Hepatocyte (in vitro differentiated cells): ENCODE data around the gene IL11RA. TPM values are rescaled to one million over a fixed set of nuclear protein-coding genes. Genes with fewer than 3 reads are reported as not detected.

Experiments used
- DNase-seq: peaks from one replicate; pipeline ENCODE4 v3.0.0-alpha.2; 2016; ENCODE audit warnings: low spot score
- H2AFZ ChIP-seq: fragments of 200-600 bp; sonication (generic); 2 replicates; pipeline ENCODE4 v1.6.0; 2016; ENCODE audit warnings: antibody characterized with exemption, mild to moderate bottlenecking
- H3K27ac ChIP-seq: fragments of 200-600 bp; sonication (generic); 2 replicates; pipeline ENCODE4 v1.5.1; 2016; ENCODE audit warnings: mild to moderate bottlenecking
- H3K27me3 ChIP-seq: fragments of 200-600 bp; sonication (generic); 2 replicates; pipeline ENCODE4 v1.6.1; 2016
- H3K36me3 ChIP-seq: fragments of 200-600 bp; sonication (generic); replicated peaks from 2 replicates; pipeline ENCODE4 v1.5.1; 2016; ENCODE audit warnings: low read depth; ENCODE audit not compliant: insufficient read depth
- H3K4me1 ChIP-seq: fragments of 200-600 bp; sonication (generic); 2 replicates; pipeline ENCODE4 v1.5.1; 2016; ENCODE audit warnings: mild to moderate bottlenecking, moderate library complexity; ENCODE audit not compliant: insufficient read depth
- H3K4me2 ChIP-seq: fragments of 200-600 bp; sonication (generic); 2 replicates; pipeline ENCODE4 v1.6.0; 2016
- H3K4me3 ChIP-seq: fragments of 200-600 bp; sonication (generic); 2 replicates; pipeline ENCODE4 v1.5.1; 2016; ENCODE audit warnings: mild to moderate bottlenecking
- H3K79me2 ChIP-seq: fragments of 200-600 bp; sonication (generic); 2 replicates; pipeline ENCODE4 v1.6.0; 2017; ENCODE audit warnings: mild to moderate bottlenecking
- H3K9me2 ChIP-seq: fragments of 200-600 bp; sonication (generic); replicated peaks from 2 replicates; pipeline ENCODE4 v1.6.0; 2017; ENCODE audit warnings: mild to moderate bottlenecking; ENCODE audit not compliant: insufficient read depth
- H3K9me3 ChIP-seq: fragments of 200-600 bp; sonication (generic); 2 replicates; pipeline ENCODE4 v1.5.1; 2016; ENCODE audit warnings: low read depth, mild to moderate bottlenecking
- H4K20me1 ChIP-seq: fragments of 200-600 bp; sonication (generic); 2 replicates; pipeline ENCODE4 v1.6.0; 2016; ENCODE audit warnings: mild to moderate bottlenecking; ENCODE audit not compliant: insufficient read depth, poor library complexity, severe bottlenecking
- CTCF ChIP-seq: fragments of 200-600 bp; sonication (generic); IDR thresholded peaks from 2 replicates; pipeline ENCODE4 v1.5.1; 2016; ENCODE audit warnings: antibody characterized with exemption, mild to moderate bottlenecking; ENCODE audit not compliant: poor library complexity
- EZH2 ChIP-seq: fragments of 200-600 bp; sonication (generic); IDR thresholded peaks from 2 replicates; pipeline ENCODE4 v1.6.1; 2016; ENCODE audit warnings: antibody characterized with exemption, mild to moderate bottlenecking, borderline replicate concordance
- EZH2phosphoT487 ChIP-seq: fragments of 200-600 bp; sonication (generic); IDR thresholded peaks from one replicate; pipeline ENCODE4 v1.6.1; 2018; ENCODE audit warnings: antibody characterized with exemption, mild to moderate bottlenecking, low read depth, moderate library complexity; ENCODE audit not compliant: unreplicated experiment, severe bottlenecking
- WGBS: methylation state at CpG from one replicate; pipeline ENCODE4 v1.1.6; 2016; ENCODE audit warnings: low lambda C conversion rate; ENCODE audit errors: missing lambda C conversion rate; 5-methylcytosine and 5-hydroxymethylcytosine counted together
- polyA plus RNA-seq: library from polyadenylated mRNA; unstranded; fragments of >200 nt; fragmentation: Nextera tagmentation; extraction: Ambion mirVana; gene quantifications from 2 replicates; pipeline ENCODE4 v1.2.1, GENCODE V29; 2016
- total RNA-seq: library from RNA; depleted of rRNA; stranded (reverse); fragments of >200 nt; gene quantifications from 2 replicates; pipeline ENCODE4 v1.2.3, GENCODE V29; 2014

The IL11RA gene
- total and polyA plus RNA-seq, 2 experiments from 2014 or later, result 74.6 to 97.2 TPM

- Histone ChIP-seq H3K79me2 (peaks cover 8% of the 10 kb centered on the region), H3K27me3 (no peaks in the 10 kb centered on the region), H3K4me1 (peaks cover 36% of the 10 kb centered on the region), H3K4me3 (no peak overlapping the region), H3K9me2 (no peaks in the 10 kb centered on the region), H3K9me3 (no peaks in the 10 kb centered on the region), H3K4me2 (peak overlapping the region; percentile 87), H3K36me3 (no peaks in the 10 kb centered on the region), H2AFZ (no peak overlapping the region), H4K20me1 (no peaks in the 10 kb centered on the region), H3K27ac (peak overlapping the region; percentile 94)
- TF ChIP-seq EZH2 (no peak), CTCF (no peak), EZH2phosphoT487 (no peak)
- DNase-seq, result peak; percentile 68
- WGBS, result 45% methylated on average over 11 of the region's 11 CpGs
These were observed 2.5 kb downstream of the IL11RA start for GRCh38 chr9:34654323-34655051.

- no peaks in the 10 kb centered on the region for H3K36me3 ChIP-seq
- no peaks in the 10 kb centered on the region for H3K9me2 ChIP-seq
- H3K4me1 ChIP-seq, result peaks cover 36% of the 10 kb centered on the region
- no peak for DNase-seq
- TF ChIP-seq EZH2phosphoT487 (no peak), CTCF (no peak), EZH2 (no peak)
- no peaks in the 10 kb centered on the region for H3K9me3 ChIP-seq
- peak overlapping the region; percentile 76 for H3K27ac ChIP-seq
- H2AFZ ChIP-seq, result no peak overlapping the region
- peak overlapping the region; percentile 87 for H3K4me2 ChIP-seq
- no peaks in the 10 kb centered on the region for H4K20me1 ChIP-seq
- no peaks in the 10 kb centered on the region for H3K27me3 ChIP-seq
- peaks cover 5% of the 10 kb centered on the region for H3K79me2 ChIP-seq
- 62% methylated on average over 5 of the region's 5 CpGs for WGBS
- H3K4me3 ChIP-seq, result no peak overlapping the region
These were observed 3.4 kb downstream of the IL11RA start for GRCh38 chr9:34655394-34655793.

- 89% methylated on average over 5 of the region's 5 CpGs for whole genome bisulfite sequencing
- Histone ChIP-seq H4K20me1 (no peaks in the 10 kb centered on the region), H3K36me3 (no peaks in the 10 kb centered on the region), H3K9me2 (no peaks in the 10 kb centered on the region), H3K9me3 (no peaks in the 10 kb centered on the region), H3K4me1 (peaks cover 27% of the 10 kb centered on the region), H3K79me2 (peaks cover 5% of the 10 kb centered on the region), H3K4me2 (no peak overlapping the region), H2AFZ (no peak overlapping the region), H3K27ac (no peak overlapping the region), H3K4me3 (no peak overlapping the region), H3K27me3 (no peaks in the 10 kb centered on the region)
- peak; percentile 2 for DNase-seq
- TF ChIP-seq EZH2phosphoT487, result no peak
- TF ChIP-seq CTCF, result no peak
- no peak for TF ChIP-seq EZH2
These were observed 5.0 kb downstream of the IL11RA start for GRCh38 chr9:34656992-34657391.
